Left lung (tissue), 10 donors: ENCODE data around the gene VAT1L. TPM values are rescaled to one million over a fixed set of nuclear protein-coding genes. Genes with fewer than 3 reads are reported as not detected.
A peak's percentile ranks its signal among the peaks of the same experiment; 100 is the strongest.

ENCODE experiments used
- ATAC-seq: fragments of 200-7000 bp; cut with Tn5 transposase; one replicate; pipeline ENCODE4 v1.9.1; 2020; ENCODE audit warnings: moderate library complexity
- DNase-seq, 4 donors: peaks; one replicate each; pipeline ENCODE4 v3.0.0-alpha.2; 2013 to 2020
- H3K27ac ChIP-seq, 2 donors: fragments of 200-600 bp; sonication (generic) in 1 of 2; one replicate each; pipeline versions ENCODE4 v1.5.0 to v1.8.0; 2020 to 2021
- H3K27me3 ChIP-seq, 2 donors: fragments of 200-600 bp; sonication (generic) in 1 of 2; one replicate each; pipeline versions ENCODE4 v1.5.0 to v1.8.0; 2020 to 2021
- H3K36me3 ChIP-seq, 2 donors: fragments of 200-600 bp; sonication (generic) in 1 of 2; one replicate each; pipeline versions ENCODE4 v1.5.0 to v1.8.0; 2020 to 2021
- H3K4me1 ChIP-seq, 2 donors: fragments of 200-600 bp; one replicate each; pipeline ENCODE4 v1.8.0; 2021
- H3K4me3 ChIP-seq, 2 donors: fragments of 200-600 bp; sonication (generic) in 1 of 2; one replicate each; pipeline versions ENCODE4 v1.5.0 to v1.8.0; 2020 to 2021; ENCODE audit warnings: mild to moderate bottlenecking in 1 of 2
- H3K9me3 ChIP-seq, 2 donors: fragments of 200-600 bp; sonication (generic) in 1 of 2; one replicate each; pipeline versions ENCODE4 v1.5.0 to v1.8.0; 2020 to 2021
- CTCF ChIP-seq, 2 donors: fragments of 200-600 bp; sonication (generic) in 1 of 2; IDR thresholded peaks; one replicate each; pipeline versions ENCODE4 v1.5.0 to v1.8.0; 2021; ENCODE audit warnings: antibody characterized with exemption in 2 of 2
- intact Hi-C, 2 donors: fragments of 100-400 bp; cut with DNase I; formaldehyde crosslinking; loops; one replicate each; pipeline versions ENCODE4 v1.11.2 to v1.14.2; 2022
- polyA plus RNA-seq, 6 donors: library from polyadenylated mRNA; unstranded; fragments of 120-200 nt; gene quantifications; one replicate each; pipeline ENCODE4 v1.2.1, GENCODE V29; 2013; ENCODE audit not compliant: insufficient read length in 6 of 6
- total RNA-seq, 2 donors: library from RNA; stranded (reverse); fragmentation: NEBNext Ultra II Directional; extraction: Animal tissue kit (Norgen Biotek cat#: 25700); gene quantifications; one replicate each; pipeline ENCODE4 v1.2.1, GENCODE V29; 2021
- donor health status: DM: no; HTN: yes; CAD: no.
- donor health status: DM: no; HTN: no; CAD: no.

VAT1L gene
- total and polyA plus RNA-seq, 8 donors = 0.26 to 9.2 (median 5.4) TPM

GRCh38 chr16:77998350-77999023, 210.1 kb downstream of the VAT1L start:
- H3K4me1 ChIP-seq = no peaks in the 10 kb centered on the region
- no peak for ATAC-seq

GRCh38 chr16:78001451-78002025, 213.2 kb downstream of the VAT1L start:
- no peak for TF ChIP-seq CTCF (IDR thresholded peaks at IDR 0.05)

More at GRCh38 chr16:77998350-77999023, 210.1 kb downstream of the VAT1L start:
- TF ChIP-seq CTCF (IDR thresholded peaks at IDR 0.05) = no peak
- H3K27ac ChIP-seq = no peak overlapping the region
- peaks cover 0 to 4% of the 10 kb centered on the region in 2 donors for H3K27me3 ChIP-seq
- no peaks in the 10 kb centered on the region for H3K36me3 ChIP-seq
- DNase-seq = no peak
- intact Hi-C loops = no loop called here
- H3K9me3 ChIP-seq = peaks cover 0 to 22% of the 10 kb centered on the region in 2 donors
- no peak overlapping the region for H3K4me3 ChIP-seq

GRCh38 chr16:78002915-78003538, 214.7 kb downstream of the VAT1L start:
- no peaks in the 10 kb centered on the region for H3K36me3 ChIP-seq
- no peak overlapping the region for H3K4me3 ChIP-seq
- H3K9me3 ChIP-seq = no peaks in the 10 kb centered on the region
- no peak overlapping the region for H3K27ac ChIP-seq
- H3K27me3 ChIP-seq = peaks cover 0 to 18% of the 10 kb centered on the region in 2 donors
- TF ChIP-seq CTCF (IDR thresholded peaks at IDR 0.05) = peak; percentile 55 to 73
- H3K4me1 ChIP-seq = no peaks in the 10 kb centered on the region
- intact Hi-C loops = no loop called here
- peak; percentile 99 for ATAC-seq
- DNase-seq = peak; percentile 42 to 82 (median 74)

More at GRCh38 chr16:78001451-78002025, 213.2 kb downstream of the VAT1L start:
- no peaks in the 10 kb centered on the region for H3K4me1 ChIP-seq
- DNase-seq = no peak
- peaks cover 0 to 18% of the 10 kb centered on the region in 2 donors for H3K27me3 ChIP-seq
- no peak for ATAC-seq
- H3K36me3 ChIP-seq = no peaks in the 10 kb centered on the region
- H3K4me3 ChIP-seq = no peak overlapping the region
- no peak overlapping the region for H3K27ac ChIP-seq
- peaks cover 0 to 5% of the 10 kb centered on the region in 2 donors for H3K9me3 ChIP-seq
- intact Hi-C loops = no loop called here

GRCh38 chr16:78004517-78004916, 216.2 kb downstream of the VAT1L start:
- no peak for ATAC-seq
- intact Hi-C loops = no loop called here

More at GRCh38 chr16:78004517-78004916, 216.2 kb downstream of the VAT1L start:
- Histone ChIP-seq H3K4me3 (no peak overlapping the region), H3K27me3 (peaks cover 0 to 18% of the 10 kb centered on the region in 2 donors), H3K4me1 (no peaks in the 10 kb centered on the region), H3K36me3 (no peaks in the 10 kb centered on the region), H3K9me3 (no peaks in the 10 kb centered on the region), H3K27ac (no peak overlapping the region)
- no peak for TF ChIP-seq CTCF (IDR thresholded peaks at IDR 0.05)
- no peak for DNase-seq
